PC-9 (cell line): ENCODE results near the gene FNDC10. TPM values are rescaled to one million over a fixed set of nuclear protein-coding genes. Genes with fewer than 3 reads are reported as not detected.

ENCODE experiments used
- BruUV-seq: library from RNA; stranded (reverse); fragments of 400-500 nt; replicated peaks from 2 replicates; lab custom pipeline; 2021; lab: Mats Ljungman, UMichigan
- CTCF ChIA-PET: fragments of 300-600 bp; sonication (Branson Sonifier 250); formaldehyde crosslinking; loops from one replicate; lab custom pipeline; 2022; ENCODE audit warnings: antibody characterized with exemption; lab: Charles Lee
- POLR2A ChIA-PET: fragments of 300-600 bp; sonication (Branson Sonifier 250); formaldehyde crosslinking; loops from one replicate; lab custom pipeline; 2022; ENCODE audit warnings: antibody characterized with exemption; ENCODE audit not compliant: unreplicated experiment; lab: Charles Lee
- DNase-seq, 2 experiments: peaks; one replicate each; pipeline versions ENCODE4 v3.0.0 to v3.0.0-alpha.2; 2015 to 2022; ENCODE audit warnings: mixed read lengths in 1 of 2
- H2AFZ ChIP-seq: fragments of 200-600 bp; sonication (generic); 2 replicates; pipeline ENCODE4 v1.8.1; 2017; ENCODE audit warnings: antibody characterized with exemption
- H3F3A ChIP-seq: fragments of 200-600 bp; sonication (generic); 2 replicates; pipeline ENCODE4 v1.8.1; 2017; ENCODE audit warnings: antibody characterized with exemption, mild to moderate bottlenecking, low read depth; ENCODE audit not compliant: insufficient read depth
- H3K27ac ChIP-seq: fragments of 200-600 bp; sonication (generic); 2 replicates; pipeline ENCODE4 v1.6.1; 2016; ENCODE audit warnings: mixed run types
- H3K27me3 ChIP-seq: fragments of 200-600 bp; sonication (generic); 2 replicates; pipeline ENCODE4 v1.6.1; 2016; ENCODE audit warnings: low read depth, mixed run types; ENCODE audit not compliant: insufficient read depth
- H3K36me3 ChIP-seq: fragments of 200-600 bp; sonication (generic); 2 replicates; pipeline ENCODE4 v1.6.1; 2016; ENCODE audit warnings: low read depth, mixed run types
- H3K4me1 ChIP-seq: fragments of 200-600 bp; sonication (generic); replicated peaks from 2 replicates; pipeline ENCODE4 v1.6.1; 2016; ENCODE audit warnings: mixed run types; ENCODE audit not compliant: insufficient read depth
- H3K4me2 ChIP-seq: fragments of 200-600 bp; sonication (generic); 2 replicates; pipeline ENCODE4 v1.6.1; 2017; ENCODE audit warnings: mixed run types
- H3K4me3 ChIP-seq: fragments of 200-600 bp; sonication (generic); 2 replicates; pipeline ENCODE4 v1.6.1; 2016; ENCODE audit warnings: mixed run types
- H3K79me2 ChIP-seq: fragments of 200-600 bp; sonication (generic); 2 replicates; pipeline ENCODE4 v1.6.1; 2017; ENCODE audit warnings: low read depth, mixed run types
- H3K9me2 ChIP-seq: fragments of 200-600 bp; sonication (generic); 2 replicates; pipeline ENCODE4 v1.8.1; 2017; ENCODE audit warnings: mild to moderate bottlenecking; ENCODE audit not compliant: insufficient read depth
- H3K9me3 ChIP-seq: fragments of 200-600 bp; sonication (generic); 2 replicates; pipeline ENCODE4 v1.8.1; 2016; ENCODE audit warnings: low read depth; ENCODE audit not compliant: insufficient read depth
- H4K20me1 ChIP-seq: fragments of 200-600 bp; sonication (generic); 2 replicates; pipeline ENCODE4 v1.8.1; 2017; ENCODE audit not compliant: insufficient read depth
- CTCF ChIP-seq: fragments of 200-600 bp; sonication (generic); conservative IDR thresholded peaks from 2 replicates; pipeline ENCODE4 v1.6.1; 2017; ENCODE audit warnings: mixed run types, antibody characterized with exemption, mild to moderate bottlenecking, moderate library complexity
- EZH2 ChIP-seq: fragments of 200-600 bp; sonication (generic); IDR thresholded peaks from 2 replicates; pipeline ENCODE4 v1.8.0; 2017; ENCODE audit warnings: antibody characterized with exemption, low read depth
- intact Hi-C: fragments of 100-400 bp; cut with micrococcal nuclease; formaldehyde crosslinking; loops from one replicate; pipeline ENCODE4 v1.10.0; 2022; ENCODE audit not compliant: unreplicated experiment
- total RNA-seq: library from RNA; stranded (reverse); gene quantifications from 2 replicates; pipeline ENCODE4 v1.2.3, GENCODE V29; 2021

Gene FNDC10
- total RNA-seq, 1 experiment from 2014 or later, result 5.4 TPM

- Histone ChIP-seq H3K9me3 (no peaks in the 10 kb centered on the region), H3K36me3 (no peaks in the 10 kb centered on the region), H3K4me3 (no peak overlapping the region), H4K20me1 (no peaks in the 10 kb centered on the region), H3K9me2 (no peaks in the 10 kb centered on the region), H3K79me2 (no peaks in the 10 kb centered on the region), H3K27me3 (no peaks in the 10 kb centered on the region; the same call in 1 of the 2 replicates), H3K4me2 (no peak overlapping the region), H3K4me1 (no peaks in the 10 kb centered on the region), H2AFZ (no peak overlapping the region), H3F3A (peaks cover 16% of the 10 kb centered on the region; the same call in 1 of the 2 replicates), H3K27ac (no peak overlapping the region)
- intact Hi-C loops, result no loop called here
- ChIA-PET CTCF (no interaction called here), POLR2A (no interaction called here)
- BruUV-seq, result no TSS peak
- TF ChIP-seq CTCF (no peak), EZH2 (no peak)
- DNase-seq, result no peak
These were observed 4.6 kb upstream of the FNDC10 start for GRCh38 chr1:1604374-1605033.

GRCh38 chr1:1603671-1604373 lies 3.9 kb upstream of the FNDC10 start:
- DNase-seq, result no peak
- Histone ChIP-seq H2AFZ (no peak overlapping the region), H3K79me2 (no peaks in the 10 kb centered on the region), H3K36me3 (no peaks in the 10 kb centered on the region), H4K20me1 (no peaks in the 10 kb centered on the region), H3K9me2 (no peaks in the 10 kb centered on the region), H3K9me3 (no peaks in the 10 kb centered on the region), H3K4me1 (no peaks in the 10 kb centered on the region), H3K27ac (no peak overlapping the region), H3K4me3 (no peak overlapping the region), H3K27me3 (no peaks in the 10 kb centered on the region; the same call in 1 of the 2 replicates), H3K4me2 (no peak overlapping the region), H3F3A (peaks cover 16% of the 10 kb centered on the region; the same call in 1 of the 2 replicates)
- BruUV-seq, result no TSS peak
- CTCF ChIA-PET, result no interaction called here
- POLR2A ChIA-PET, result no interaction called here
- TF ChIP-seq CTCF (no peak), EZH2 (no peak)
- intact Hi-C loops, result no loop called here

GRCh38 chr1:1602968-1603506 lies 3.1 kb upstream of the FNDC10 start:
- Histone ChIP-seq H3K9me2 (no peaks in the 10 kb centered on the region), H2AFZ (no peak overlapping the region), H4K20me1 (no peaks in the 10 kb centered on the region), H3K4me2 (no peak overlapping the region), H3K9me3 (no peaks in the 10 kb centered on the region), H3K79me2 (no peaks in the 10 kb centered on the region), H3F3A (peaks cover 16% of the 10 kb centered on the region; the same call in 1 of the 2 replicates), H3K27me3 (no peaks in the 10 kb centered on the region; the same call in 1 of the 2 replicates), H3K4me1 (no peaks in the 10 kb centered on the region), H3K27ac (no peak overlapping the region), H3K4me3 (no peak overlapping the region), H3K36me3 (no peaks in the 10 kb centered on the region)
- TF ChIP-seq EZH2, result no peak
- no peak for TF ChIP-seq CTCF
- BruUV-seq, result no TSS peak
- intact Hi-C loops, result no loop called here
- DNase-seq, result no peak
- ChIA-PET POLR2A (no interaction called here), CTCF (no interaction called here)
